DMS53 (cell line): Measurements from ENCODE around the gene BCL2.
A peak's percentile ranks its signal among the peaks of the same experiment; 100 is the strongest.
"Not testable (repeated sequence)": the region's sequence is repeated elsewhere in the genome, so short reads cannot be mapped to it uniquely, and the experiment has no call there.

Source experiments
- DNase-seq: peaks from one replicate; lab custom pipeline; 2025; lab: John Stamatoyannopoulos, UW

The BCL2 gene

DNA sequence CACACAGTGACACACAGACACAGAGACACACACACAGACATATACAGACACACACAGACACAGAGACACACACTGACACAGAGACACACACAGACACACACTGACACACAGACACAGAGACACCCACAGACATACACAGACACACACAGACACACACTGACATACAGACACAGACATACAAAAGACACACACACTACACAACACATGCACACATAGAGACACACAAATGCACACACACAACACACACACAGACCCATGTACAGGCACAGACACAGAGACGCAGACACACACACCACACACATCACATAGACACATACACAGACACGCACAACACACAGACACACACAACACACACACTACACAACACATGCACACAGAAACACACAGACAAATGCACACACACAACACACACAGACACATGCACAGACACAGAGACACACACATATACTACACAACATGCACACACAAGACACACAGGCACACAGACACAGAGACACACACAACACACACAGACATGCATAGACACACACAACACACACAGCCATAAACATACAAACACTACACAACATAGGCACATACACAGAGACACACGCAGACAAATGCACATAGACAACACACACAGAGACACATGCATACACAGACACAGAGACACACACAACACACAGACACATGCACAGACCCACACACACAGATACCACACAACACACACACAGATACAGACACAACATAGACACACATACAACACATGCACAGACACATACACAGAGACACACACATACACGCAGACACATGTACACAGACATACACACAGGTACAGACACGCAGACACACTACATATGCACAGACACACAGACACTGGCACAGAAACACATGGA is 120.5 kb downstream of the BCL2 start:
- no peak for DNase-seq

- no peak for DNase-seq
Observed at GRCh38 chr18:63198098-63198760, 121.3 kb downstream of the BCL2 start.

- peak; percentile 44 for DNase-seq
Observed at GRCh38 chr18:63197246-63197869, 122.2 kb downstream of the BCL2 start.

GRCh38 chr18:63195326-63196159 is 124.0 kb downstream of the BCL2 start:
- DNase-seq: no peak

GRCh38 chr18:63192885-63193349 is 126.7 kb downstream of the BCL2 start:
- DNase-seq: no peak

- DNase-seq: no peak
Observed at GRCh38 chr18:63192126-63192884, 127.3 kb downstream of the BCL2 start.

GRCh38 chr18:63191413-63191812 is 128.2 kb downstream of the BCL2 start:
- DNase-seq: no peak

DNA sequence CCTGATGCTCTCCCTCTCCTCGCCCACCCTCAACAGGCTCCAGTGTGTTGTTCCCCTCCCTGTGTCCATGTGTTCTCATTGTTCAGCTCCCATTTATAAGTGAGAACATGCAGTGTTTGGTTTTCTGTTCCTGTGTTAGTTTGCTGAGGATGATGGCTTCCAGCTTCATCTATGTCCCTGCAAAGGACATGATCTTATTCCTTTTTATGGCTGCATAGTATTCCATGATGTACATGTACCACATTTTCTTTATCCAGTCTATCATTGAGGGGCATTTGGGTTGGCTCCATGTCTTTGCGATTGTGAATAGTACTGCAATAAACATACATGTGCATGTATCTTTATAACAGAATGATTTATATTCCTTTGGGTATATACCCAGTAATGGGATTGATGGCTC is 128.7 kb downstream of the BCL2 start:
- not testable (repeated sequence) for DNase-seq

- DNase-seq: no peak
Observed at GRCh38 chr18:63189817-63190216, 129.8 kb downstream of the BCL2 start.

DNA sequence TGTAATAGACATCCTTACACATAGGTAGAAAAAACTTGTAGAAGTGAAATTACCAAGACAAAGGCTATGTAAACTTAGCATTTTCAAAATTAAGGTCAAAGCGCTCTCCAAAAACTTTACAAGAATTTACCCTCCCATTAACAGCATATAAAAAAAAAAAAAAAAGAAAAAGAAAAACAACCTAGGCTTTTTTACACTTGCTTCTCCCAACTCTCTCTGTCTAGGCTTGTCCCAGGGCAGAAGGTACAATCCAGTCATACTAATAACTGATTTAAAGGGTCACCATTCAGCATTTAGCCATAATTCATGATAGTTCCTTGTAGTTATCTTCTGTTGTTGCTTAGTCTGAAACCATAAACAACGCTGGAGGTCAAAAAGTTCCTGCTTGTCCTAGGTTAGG is 130.5 kb downstream of the BCL2 start:
- DNase-seq: no peak

GRCh38 chr18:63187791-63188460 is 131.6 kb downstream of the BCL2 start:
- no peak for DNase-seq

GRCh38 chr18:63187223-63187574 is 132.4 kb downstream of the BCL2 start:
- DNase-seq: peak; percentile 57

DNA sequence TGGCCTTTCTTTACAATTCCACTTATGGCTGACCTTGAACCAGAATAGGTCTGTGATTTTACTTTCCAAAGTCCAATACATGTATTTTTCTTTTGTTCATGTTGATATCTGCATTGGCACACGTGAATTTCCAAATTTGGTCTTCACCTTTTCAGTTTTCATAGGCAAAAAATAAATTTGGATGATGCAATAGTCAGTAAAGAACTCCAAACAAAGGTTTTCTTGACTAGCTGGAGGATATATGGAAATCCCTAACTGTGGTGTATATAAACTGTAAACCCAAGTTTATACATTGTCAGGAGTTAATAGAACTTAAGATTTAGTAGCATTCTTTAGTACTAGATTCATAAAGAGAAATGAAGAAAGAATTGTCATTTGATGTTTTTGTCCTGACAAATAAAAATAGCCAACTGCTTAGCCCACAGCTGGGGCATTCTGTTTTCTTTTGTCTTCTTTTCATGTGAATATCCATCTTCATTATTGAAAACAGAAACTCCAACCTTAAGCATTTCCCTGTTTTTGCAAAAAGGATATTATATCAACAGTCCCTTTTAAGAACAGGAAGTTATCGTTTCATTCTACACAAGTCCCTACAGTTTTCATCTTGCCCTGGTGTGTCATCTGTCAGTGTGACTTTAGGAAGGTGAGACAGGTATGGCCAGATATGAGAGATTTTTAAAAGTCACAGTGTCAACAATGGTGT is 132.9 kb downstream of the BCL2 start:
- DNase-seq: peak; percentile 57

GRCh38 chr18:63185984-63186383 is 133.6 kb downstream of the BCL2 start:
- DNase-seq: peak; percentile 53

DNA sequence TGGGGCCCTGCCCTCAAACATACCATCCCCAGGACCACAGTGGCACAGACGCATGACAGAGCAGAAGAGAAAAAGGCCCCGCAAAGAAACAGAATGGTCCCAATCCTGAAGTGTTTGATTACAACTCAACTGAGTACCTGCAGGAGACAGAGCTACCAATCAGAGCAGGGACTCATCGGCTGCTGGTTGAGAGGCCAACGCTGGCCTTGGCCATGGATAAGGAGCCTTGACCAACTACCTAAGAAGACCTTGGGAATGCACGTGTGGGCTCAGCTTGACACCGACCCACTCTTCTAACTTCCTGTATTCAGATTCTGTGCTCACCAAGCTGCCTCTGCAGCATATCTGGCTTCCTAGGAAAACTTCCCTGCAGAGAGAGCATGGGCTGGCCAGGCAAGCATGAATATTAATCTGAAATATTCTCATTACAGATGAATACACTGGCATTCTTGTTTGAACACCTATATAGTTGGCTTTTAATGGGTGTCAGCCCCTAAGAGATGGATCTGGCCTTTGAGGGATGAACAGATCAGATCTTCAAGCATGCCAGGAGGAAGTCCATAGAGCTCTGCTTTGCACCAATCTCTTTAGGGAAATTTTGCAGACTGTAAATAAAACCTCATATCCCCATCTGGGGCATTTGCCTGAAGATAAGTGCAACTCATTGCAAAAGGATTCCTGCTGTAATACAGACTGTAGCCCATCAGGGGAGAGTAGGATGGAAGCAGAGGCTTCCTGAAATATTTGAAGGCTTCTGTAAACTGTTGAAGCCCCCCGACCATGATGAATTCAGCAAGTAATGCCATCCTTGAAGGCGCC is 135.4 kb downstream of the BCL2 start:
- DNase-seq: no peak

GRCh38 chr18:63183378-63183777 is 136.2 kb downstream of the BCL2 start:
- DNase-seq: no peak

DNA sequence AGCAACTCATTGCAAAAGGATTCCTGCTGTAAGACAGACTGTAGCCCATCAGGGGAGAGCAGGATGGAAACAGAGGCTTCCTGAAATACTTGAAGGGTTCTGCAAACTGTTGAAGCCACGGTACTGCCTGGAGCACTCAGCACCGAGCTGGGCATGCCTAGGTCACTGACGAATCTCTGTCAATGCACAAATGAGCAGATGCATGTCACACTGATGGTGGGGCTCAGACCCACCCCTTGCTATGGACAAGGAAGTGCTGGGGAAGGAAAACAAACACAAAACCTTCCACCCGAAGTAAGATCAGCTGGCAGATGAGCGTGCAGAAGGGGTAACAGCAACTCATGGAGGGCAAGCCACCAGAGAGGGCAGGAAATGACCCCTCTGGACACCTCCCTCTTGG is 136.7 kb downstream of the BCL2 start:
- DNase-seq: peak; percentile 28

- no peak for DNase-seq
Observed at GRCh38 chr18:63182310-63182772, 137.2 kb downstream of the BCL2 start.

DNA sequence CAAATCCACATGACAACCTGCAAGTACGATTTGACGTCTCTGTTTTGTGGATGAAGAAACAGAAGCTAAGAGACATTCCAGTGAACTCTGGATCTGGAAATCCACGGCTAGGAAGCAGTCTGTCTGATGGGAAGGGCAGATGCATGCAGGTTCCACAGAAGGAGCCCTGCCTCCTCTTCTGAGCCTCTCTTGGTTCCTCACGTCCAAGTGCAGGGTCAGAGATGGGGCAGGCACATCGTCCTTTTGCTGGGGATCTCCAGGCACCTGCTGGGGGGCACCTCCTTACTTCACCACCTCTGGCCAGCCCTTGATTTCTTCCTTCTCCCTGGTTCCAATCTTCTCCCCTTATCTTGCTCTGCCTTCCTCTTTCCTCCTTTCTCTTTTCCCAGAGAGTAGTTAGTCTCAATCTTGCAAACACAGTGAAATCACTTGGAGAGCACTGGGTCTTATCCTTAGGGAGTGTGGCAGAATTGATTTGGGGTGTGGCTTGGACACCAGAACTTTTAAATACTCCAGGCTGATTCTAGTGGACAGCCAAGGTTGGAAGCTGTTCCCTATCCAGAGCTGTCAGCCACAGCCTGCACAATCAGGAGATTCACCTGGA is 137.8 kb downstream of the BCL2 start:
- no peak for DNase-seq
